HG03469 (cell line): Measurements from ENCODE around the gene ACKR1.

Experiments used
- ATAC-seq: cut with Tn5 transposase; IDR thresholded peaks from one replicate; pipeline ENCODE4 v1.9.1; 2021; ENCODE audit warnings: mild to moderate bottlenecking, moderate library complexity, moderate number of reproducible peaks; ENCODE audit not compliant: unreplicated experiment

The ACKR1 gene

DNA sequence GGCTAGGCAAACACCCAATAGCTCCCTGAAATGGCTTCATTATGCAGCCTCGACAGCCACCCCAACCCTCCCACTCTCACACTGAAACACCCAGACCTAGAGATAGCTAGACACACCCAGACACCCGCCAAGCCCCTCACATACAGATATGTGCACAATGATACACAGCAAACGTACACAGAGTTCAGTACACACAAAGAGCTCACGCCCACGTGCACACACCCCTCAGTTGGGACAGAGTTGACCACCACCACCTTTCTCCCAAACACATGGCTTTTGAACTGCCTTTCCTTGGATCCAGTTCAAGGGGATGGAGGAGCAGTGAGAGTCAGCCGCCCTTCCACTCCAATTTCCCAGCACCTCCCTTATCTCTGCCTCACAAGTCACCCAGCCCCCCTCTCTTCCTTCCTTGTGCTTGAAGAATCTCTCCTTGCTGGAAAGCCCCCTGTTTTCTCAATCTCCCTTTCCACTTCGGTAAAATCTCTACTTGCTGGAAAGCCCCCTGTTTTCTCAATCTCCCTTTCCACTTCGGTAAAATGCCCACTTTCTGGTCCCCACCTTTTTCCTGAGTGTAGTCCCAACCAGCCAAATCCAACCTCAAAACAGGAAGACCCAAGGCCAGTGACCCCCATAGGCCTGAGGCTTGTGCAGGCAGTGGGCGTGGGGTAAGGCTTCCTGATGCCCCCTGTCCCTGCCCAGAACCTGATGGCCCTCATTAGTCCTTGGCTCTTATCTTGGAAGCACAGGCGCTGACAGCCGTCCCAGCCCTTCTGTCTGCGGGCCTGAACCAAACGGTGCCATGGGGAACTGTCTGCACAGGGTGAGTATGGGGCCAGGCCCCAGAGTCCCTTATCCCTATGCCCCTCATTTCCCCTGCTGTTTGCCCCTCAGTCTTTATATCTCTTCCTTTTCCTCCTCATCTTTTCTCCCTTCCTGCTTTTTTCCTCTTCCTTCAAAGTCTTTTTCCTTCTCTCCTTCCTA, at the start of gene ACKR1:
Gene ACKR1 (plus strand): TSS at position 715 of the 981 bp plus-strand sequence. CDS start 85 bp downstream, at position 800.
- no peak for ATAC-seq

GRCh38 chr1:159161001-159161718, 43.5 kb upstream of the ACKR1 start:
- ATAC-seq, result peak; percentile 92

- no peak for ATAC-seq
Measured at GRCh38 chr1:159161719-159162026, 43.0 kb upstream of the ACKR1 start.

- no peak for ATAC-seq
Measured at GRCh38 chr1:159162516-159163265, 42.0 kb upstream of the ACKR1 start.

DNA sequence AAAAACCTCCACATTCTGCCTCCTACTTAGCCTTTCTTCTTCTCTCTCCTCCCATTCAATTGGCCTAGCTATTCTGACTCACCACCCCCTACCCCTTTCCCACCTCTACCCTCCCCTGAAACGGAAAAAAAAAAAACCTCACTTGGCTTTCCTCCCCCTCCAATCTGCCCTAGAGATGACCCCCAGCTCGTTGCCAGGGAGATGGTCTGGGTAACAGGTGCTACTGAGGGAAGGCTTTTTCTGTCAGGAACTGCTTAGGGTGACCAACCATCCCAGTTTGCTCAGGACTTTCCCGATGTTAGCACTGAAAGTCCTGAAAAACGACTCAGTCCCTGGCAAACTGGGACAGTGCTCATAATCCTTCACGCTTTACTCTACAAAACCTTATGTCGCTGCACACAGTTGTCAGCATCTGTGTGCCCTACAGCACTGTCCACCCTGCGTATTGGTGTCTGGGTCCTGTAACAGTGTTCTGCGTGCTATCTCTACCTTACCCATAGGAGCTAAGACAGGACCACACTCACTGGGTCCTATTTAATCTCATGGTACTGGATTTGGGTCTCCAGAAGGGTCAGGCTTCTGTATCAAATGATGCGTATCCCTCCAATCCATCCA, 41.0 kb upstream of the ACKR1 start:
- ATAC-seq, result no peak

GRCh38 chr1:159168043-159168442, 36.6 kb upstream of the ACKR1 start:
- ATAC-seq, result no peak

DNA sequence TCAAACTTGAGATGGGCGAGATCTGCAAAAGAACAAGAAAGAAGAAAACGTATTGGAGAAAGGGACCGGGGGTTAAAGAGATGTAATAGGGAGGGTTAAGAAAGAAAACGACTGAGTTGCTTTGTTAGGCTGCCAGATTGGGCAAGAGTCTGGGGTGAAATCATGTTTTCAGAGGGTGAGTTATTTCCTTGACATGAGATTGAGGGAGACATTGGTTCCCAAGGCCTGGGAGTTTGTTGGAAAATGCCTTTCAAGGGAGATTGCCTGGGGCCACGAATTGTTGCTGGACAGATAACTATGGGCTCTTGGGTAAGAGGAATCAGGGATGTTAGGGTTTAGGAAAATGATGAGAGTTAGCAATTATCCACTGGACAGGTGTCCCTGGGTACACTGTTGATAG, 34.0 kb upstream of the ACKR1 start:
- no peak for ATAC-seq

GRCh38 chr1:159171254-159171687, 33.4 kb upstream of the ACKR1 start, which contains the start of gene CADM3:
Gene CADM3, plus strand, starts transcription at chr1:159171615. Its CDS starts 151 bp downstream, at chr1:159171766.
- ATAC-seq, result no peak

- ATAC-seq, result no peak
Measured at GRCh38 chr1:159171688-159172501, 32.8 kb upstream of the ACKR1 start.

DNA sequence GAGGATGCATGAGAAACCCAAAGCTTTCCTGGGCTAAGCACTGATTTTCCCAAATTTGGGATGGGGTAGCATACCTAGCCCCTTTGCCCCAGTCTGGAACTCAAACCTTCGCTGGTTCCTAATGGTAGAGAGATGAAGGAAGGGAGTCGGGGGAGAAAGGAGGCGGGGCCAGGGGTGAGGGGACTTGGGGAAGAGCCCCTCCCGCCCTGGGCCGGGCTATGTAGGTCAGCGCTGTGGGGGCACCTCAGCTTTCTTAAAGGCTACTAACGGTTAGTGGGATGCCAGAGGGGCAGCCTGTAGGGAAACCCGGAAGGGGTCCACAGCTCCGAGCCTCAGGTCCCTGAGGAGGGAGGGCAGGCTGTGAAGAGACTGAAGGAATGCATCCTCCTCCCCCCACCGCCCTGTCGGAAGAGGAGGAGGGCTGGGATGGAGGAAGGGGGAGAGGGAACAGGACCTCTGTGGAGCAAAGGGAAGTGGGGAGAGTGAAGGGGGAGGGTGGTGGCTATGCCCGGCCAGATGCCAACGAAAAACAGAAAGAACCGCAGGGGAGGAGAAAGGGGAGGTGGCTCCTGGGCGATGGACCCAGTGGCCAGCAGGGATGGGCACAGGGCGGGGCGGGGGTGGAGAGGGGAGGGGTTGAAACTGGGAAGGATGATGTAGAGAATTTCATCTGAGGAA, 31.9 kb upstream of the ACKR1 start:
- no peak for ATAC-seq

DNA sequence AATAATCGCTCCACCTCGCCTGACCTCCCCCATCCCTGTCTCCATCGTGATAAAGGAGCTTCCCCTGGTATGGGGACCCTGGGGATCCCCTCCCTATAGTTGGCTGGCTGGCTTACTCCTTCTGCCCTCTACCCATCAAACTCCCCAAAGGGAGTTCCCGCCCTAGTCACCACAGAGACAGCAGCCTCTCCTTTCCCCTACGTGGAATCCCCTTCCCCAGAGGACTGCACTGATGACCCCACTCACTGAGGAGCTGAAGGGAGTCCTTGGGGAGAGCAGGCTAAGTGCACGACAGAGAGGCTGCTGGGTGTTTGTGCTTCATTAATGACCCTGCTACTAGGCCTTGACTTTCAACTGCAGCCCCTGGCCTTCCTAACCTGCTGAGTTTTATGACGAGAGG, 31.4 kb upstream of the ACKR1 start:
- ATAC-seq, result no peak

DNA sequence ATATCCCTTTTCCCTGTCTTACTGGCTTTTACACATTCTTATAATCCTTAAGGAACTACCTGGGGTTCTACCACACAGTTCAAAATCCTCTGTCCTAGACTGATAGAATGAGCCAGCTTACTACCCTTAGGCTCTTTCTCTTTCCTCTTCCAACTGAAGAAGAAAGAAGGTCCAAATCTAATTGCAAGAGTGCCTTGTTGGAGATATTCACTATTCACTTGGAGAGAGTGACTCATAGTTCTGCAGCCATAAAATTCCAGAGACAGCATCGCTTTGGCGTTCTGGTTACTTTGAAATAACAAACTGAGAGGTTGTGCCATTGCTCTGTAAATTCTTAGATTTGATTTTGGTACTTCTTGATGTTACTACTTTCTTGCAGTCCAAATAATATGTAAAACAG, 29.1 kb upstream of the ACKR1 start:
- no peak for ATAC-seq

DNA sequence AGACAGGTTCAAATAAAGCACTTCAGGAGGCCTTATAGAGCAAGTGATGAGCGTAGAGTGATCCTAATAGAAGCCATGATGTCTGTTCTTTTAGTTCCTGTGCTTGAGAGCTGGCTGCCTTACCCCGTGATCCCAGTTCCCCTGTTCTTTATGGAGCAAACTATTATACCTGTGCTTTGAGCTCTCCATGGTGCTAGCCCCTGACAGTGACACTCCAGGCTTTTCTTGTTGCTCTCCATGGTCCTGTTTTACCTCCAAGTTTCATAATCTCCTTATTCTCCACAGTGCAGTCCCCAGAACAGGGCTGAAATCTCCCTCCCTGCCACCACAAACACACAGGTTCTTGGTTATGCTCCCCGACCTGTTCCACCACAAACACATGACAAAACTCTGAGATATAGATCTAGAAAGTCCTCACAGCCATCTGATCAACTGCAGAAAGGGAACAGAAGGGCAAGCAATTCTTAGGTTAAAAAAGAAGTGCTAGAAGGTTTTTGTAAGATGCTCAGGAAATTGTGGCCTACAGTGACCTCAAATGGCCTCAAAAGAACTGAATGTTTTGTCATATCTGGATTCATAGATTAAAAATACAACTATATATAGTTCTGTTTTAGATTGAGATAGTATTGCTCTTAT, 27.3 kb upstream of the ACKR1 start:
- ATAC-seq, result no peak

DNA sequence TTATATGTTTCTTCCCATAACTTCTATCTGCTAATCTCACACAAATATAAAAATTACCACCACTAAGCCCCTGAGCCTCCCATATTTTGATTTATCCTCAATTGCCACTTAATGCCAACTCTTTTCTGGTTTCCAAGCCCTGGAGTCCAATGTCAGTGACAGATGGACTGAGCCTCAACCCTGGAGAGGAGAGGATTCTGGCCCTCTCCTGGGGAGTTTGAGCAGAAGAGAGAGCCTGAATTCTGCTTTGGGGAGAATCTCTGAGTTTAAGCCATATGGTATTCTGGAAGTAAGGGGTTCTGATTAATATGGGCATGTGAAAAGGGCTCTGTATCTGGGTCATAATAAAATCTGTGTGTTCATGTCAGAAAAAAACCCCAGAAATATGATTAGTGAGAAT, 24.8 kb upstream of the ACKR1 start:
- no peak for ATAC-seq

DNA sequence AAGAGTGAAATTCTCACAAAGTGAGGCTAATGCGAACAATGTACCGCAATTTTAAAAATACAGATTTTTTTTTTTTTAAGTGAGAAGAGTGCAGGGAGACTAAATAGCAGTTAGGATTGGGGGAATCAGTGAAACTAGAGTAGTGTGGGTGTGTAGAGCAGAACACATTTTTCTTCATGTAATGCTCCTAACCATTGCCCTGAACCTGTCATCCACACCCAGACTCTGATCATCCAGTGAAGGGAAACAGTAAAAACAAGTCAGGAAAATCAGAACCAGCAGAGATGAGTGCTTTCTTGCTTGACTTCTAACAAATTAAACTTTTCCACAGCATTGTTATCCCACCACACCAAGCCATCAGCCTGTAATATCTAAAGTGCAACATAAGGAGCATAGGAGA, 24.2 kb upstream of the ACKR1 start:
- ATAC-seq, result no peak

- ATAC-seq, result no peak
Measured at GRCh38 chr1:159181328-159182024, 23.2 kb upstream of the ACKR1 start.

GRCh38 chr1:159184201-159184600, 20.5 kb upstream of the ACKR1 start:
- ATAC-seq, result no peak

- ATAC-seq, result no peak
Measured at GRCh38 chr1:159185121-159185520, 19.6 kb upstream of the ACKR1 start.
